Measurements from ENCODE around the gene TSN. TPM values are rescaled to one million over a fixed set of nuclear protein-coding genes. Genes with fewer than 3 reads are reported as not detected.
"Not testable (repeated sequence)": the region's sequence is repeated elsewhere in the genome, so short reads cannot be mapped to it uniquely, and the experiment has no call there.

TSN gene
- total RNA-seq, 4 donors from 2014 or later: 54.3 to 93.8 (median 82.1) TPM

DNA sequence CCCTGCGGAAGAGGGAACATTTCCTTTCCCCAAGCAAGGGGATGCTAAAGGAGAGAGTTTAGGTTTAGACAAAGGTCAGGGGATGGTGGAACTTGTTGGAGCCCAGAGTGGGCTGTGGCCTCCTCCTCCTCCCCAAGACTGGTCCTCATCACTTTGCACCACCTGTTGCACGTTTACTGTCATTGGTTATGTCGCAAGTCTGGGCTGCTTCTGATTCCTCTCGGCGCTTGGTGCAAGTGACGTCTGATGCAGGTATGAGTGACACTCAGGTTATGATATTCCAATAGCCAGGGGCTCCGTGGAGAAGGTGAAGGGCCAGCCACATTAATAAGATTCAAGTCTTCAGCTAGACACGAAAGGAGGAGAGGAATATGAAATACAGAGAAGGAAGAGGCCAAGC is 59.8 kb downstream of the TSN start:
- no peaks in the 10 kb centered on the region for H3K4me1 ChIP-seq
- H3K27ac ChIP-seq: no peak overlapping the region
- TF ChIP-seq POLR2A (IDR thresholded peaks at IDR 0.05): no peak
- TF ChIP-seq, protein P1, sequence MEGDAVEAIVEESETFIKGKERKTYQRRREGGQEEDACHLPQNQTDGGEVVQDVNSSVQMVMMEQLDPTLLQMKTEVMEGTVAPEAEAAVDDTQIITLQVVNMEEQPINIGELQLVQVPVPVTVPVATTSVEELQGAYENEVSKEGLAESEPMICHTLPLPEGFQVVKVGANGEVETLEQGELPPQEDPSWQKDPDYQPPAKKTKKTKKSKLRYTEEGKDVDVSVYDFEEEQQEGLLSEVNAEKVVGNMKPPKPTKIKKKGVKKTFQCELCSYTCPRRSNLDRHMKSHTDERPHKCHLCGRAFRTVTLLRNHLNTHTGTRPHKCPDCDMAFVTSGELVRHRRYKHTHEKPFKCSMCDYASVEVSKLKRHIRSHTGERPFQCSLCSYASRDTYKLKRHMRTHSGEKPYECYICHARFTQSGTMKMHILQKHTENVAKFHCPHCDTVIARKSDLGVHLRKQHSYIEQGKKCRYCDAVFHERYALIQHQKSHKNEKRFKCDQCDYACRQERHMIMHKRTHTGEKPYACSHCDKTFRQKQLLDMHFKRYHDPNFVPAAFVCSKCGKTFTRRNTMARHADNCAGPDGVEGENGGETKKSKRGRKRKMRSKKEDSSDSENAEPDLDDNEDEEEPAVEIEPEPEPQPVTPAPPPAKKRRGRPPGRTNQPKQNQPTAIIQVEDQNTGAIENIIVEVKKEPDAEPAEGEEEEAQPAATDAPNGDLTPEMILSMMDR (IDR thresholded peaks at IDR 0.05): no peak
- H3K4me3 ChIP-seq: no peak overlapping the region
- intact Hi-C loops (cut with DNase I; ENCODE audit: low total_unique reads): no loop called here
- H3K27me3 ChIP-seq: no peaks in the 10 kb centered on the region
- H3K9me3 ChIP-seq: no peaks in the 10 kb centered on the region
- DNase-seq: no peak
- H3K36me3 ChIP-seq: no peaks in the 10 kb centered on the region

DNA sequence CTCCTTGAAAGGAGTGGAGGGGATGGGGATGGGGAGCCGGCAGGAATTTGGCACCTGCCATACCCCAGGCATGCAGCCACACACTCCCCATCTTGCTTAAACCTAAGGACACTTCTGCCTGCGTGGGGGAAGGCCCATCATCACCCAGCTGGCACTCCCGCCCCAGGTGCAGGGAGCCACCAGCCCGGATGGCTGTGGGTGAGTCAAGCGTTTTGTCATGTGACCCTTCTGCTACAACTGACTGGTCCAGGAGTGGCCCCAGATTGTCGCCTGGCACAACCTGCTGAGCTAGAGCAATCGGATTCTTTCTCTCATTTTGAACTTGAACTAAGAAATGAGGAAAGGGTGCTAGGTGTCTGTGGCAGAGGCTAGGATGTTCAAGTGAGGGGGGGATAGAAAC is 61.3 kb downstream of the TSN start:
- Histone ChIP-seq H3K27me3 (no peaks in the 10 kb centered on the region), H3K36me3 (no peaks in the 10 kb centered on the region), H3K27ac (no peak overlapping the region), H3K9me3 (no peaks in the 10 kb centered on the region), H3K4me3 (no peak overlapping the region), H3K4me1 (no peaks in the 10 kb centered on the region)
- no peak for TF ChIP-seq POLR2A (IDR thresholded peaks at IDR 0.05)
- TF ChIP-seq, protein P1 (IDR thresholded peaks at IDR 0.05): no peak
- intact Hi-C loops (cut with DNase I; ENCODE audit: low total_unique reads): no loop called here
- DNase-seq: no peak

DNA sequence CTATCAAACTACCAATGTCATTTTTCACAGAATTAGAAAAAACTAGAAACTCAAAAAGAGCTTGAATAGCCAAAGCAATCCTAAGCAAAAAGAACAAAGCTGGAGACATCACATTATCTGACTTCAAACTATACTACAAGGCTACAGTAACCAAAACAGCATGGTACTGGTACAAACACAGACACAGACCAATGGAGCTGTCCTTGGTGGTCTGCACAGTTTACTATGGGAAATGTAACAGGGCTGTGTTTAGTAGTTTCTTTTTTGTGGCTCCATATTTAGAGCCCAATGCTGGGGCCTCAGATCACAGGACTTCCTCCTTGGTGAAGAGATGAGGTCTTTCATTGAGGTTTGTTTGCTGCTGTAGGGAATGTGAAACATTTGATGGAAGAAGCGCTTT is 61.9 kb downstream of the TSN start:
- H3K4me1 ChIP-seq; H3K9me3 ChIP-seq; H3K27me3 ChIP-seq; DNase-seq; intact Hi-C loops (cut with DNase I; ENCODE audit: low total_unique reads); H3K4me3 ChIP-seq; H3K36me3 ChIP-seq; H3K27ac ChIP-seq: not testable (repeated sequence)

Other genes starting within 250 kb of the TSN start
- under 1 TPM in 1 of 4 donors, not detected in 3; under 0.01 TPM for gene RNU4ATAC, start 224.8 kb upstream of the TSN start, total RNA-seq
- gene CLASP1, start 106.2 kb upstream of the TSN start, total RNA-seq: 100 to 1,000 TPM in 1 of 4 donors, 10 to 100 TPM in 3; 14.1 to 110 (median 55.9) TPM
- gene NIFK, start 18.8 kb upstream of the TSN start, total RNA-seq: 10 to 100 TPM; 21.2 to 61.2 (median 39.4) TPM

All from uterus (tissue), 4 donors.